ENCODE results near the gene AQP7. TPM values are rescaled to one million over a fixed set of nuclear protein-coding genes. Genes with fewer than 3 reads are reported as not detected.
"Not testable (repeated sequence)": the region's sequence is repeated elsewhere in the genome, so short reads cannot be mapped to it uniquely, and the experiment has no call there.

AQP7 gene
- total RNA-seq, 2 experiments from 2014 or later: 0.40 to 0.55 TPM

GRCh38 chr9:33375238-33375840 lies 27.0 kb downstream of the AQP7 start:
- CTCF ChIA-PET: interaction anchor here (0.6 to 7.0 kb wide), 33 partner anchors 10 to 388 kb away, joined by 3 to 91 read pairs (median 4); partner anchors contain the start of genes AQP3, NFX1 and NOL6

GRCh38 chr9:33374634-33375237 lies 27.6 kb downstream of the AQP7 start:
- Mint-ChIP-seq H3K4me1 (peaks cover 14% of the 10 kb centered on the region), H3K4me3 (no peak overlapping the region), H3K9me3 (no peaks in the 10 kb centered on the region), H3K27ac (peak overlapping the region; percentile 33), H3K36me3 (ENCODE audit: low read depth) (peaks cover 21% of the 10 kb centered on the region), H3K27me3 (no peaks in the 10 kb centered on the region)
- DNase-seq: peak; percentile 70
- ChIA-PET POLR2A (interaction anchor here (0.9 to 1.7 kb wide), 6 partner anchors 24 to 92 kb away, joined by 3 to 9 read pairs (median 4); partner anchors contain the start of genes AQP3 and NFX1), CTCF (interaction anchor here (0.6 to 7.0 kb wide), 37 partner anchors 9 to 389 kb away, joined by 3 to 91 read pairs (median 4); partner anchors contain the start of genes AQP3, NFX1 and NOL6)

More at GRCh38 chr9:33375238-33375840, 27.0 kb downstream of the AQP7 start:
- H3K27ac Mint-ChIP-seq: no peak overlapping the region
- H3K9me3 Mint-ChIP-seq: no peaks in the 10 kb centered on the region
- peaks cover 15% of the 10 kb centered on the region for H3K36me3 Mint-ChIP-seq (ENCODE audit: low read depth)
- no peak overlapping the region for H3K4me3 Mint-ChIP-seq
- no peak for DNase-seq
- no peaks in the 10 kb centered on the region for H3K27me3 Mint-ChIP-seq
- peaks cover 14% of the 10 kb centered on the region for H3K4me1 Mint-ChIP-seq
- POLR2A ChIA-PET: interaction anchor here (1.0 to 1.7 kb wide), 5 partner anchors 24 to 92 kb away, joined by 3 to 9 read pairs (median 5); partner anchors contain the start of genes AQP3 and NFX1

DNA sequence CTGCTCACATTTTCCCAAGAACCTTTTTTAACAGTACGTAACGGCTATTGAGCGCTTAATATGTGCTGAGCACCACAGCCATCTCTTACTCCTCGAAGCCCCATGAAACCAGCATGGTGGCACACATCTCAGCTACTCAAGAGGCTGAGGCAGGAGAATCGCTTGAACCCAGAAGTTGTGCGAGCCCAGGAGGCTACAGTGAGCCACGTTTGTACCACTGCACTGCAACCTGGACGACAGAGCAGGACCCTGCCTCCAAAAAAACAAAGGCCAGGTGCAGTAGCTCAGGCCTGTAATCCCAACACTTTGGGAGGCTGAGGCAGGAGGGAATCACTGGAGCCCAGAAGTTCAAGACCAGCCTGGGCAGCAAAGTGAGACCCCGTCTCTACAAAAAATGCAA lies 28.2 kb downstream of the AQP7 start:
- Mint-ChIP-seq H3K27ac (no peak overlapping the region), H3K36me3 (ENCODE audit: low read depth) (peaks cover 26% of the 10 kb centered on the region), H3K9me3 (no peaks in the 10 kb centered on the region), H3K4me3 (no peak overlapping the region), H3K4me1 (peaks cover 14% of the 10 kb centered on the region), H3K27me3 (no peaks in the 10 kb centered on the region)
- CTCF ChIA-PET: interaction anchor here (0.7 to 7.0 kb wide), 27 partner anchors 9 to 250 kb away, joined by 3 to 91 read pairs (median 5); partner anchors contain the start of genes ANKRD18B, AQP3 and NOL6
- POLR2A ChIA-PET: interaction anchor here (0.9 to 1.7 kb wide), 3 partner anchors 42 to 93 kb away, joined by 3 to 9 read pairs (median 8); partner anchors contain the start of gene AQP3
- no peak for DNase-seq

DNA sequence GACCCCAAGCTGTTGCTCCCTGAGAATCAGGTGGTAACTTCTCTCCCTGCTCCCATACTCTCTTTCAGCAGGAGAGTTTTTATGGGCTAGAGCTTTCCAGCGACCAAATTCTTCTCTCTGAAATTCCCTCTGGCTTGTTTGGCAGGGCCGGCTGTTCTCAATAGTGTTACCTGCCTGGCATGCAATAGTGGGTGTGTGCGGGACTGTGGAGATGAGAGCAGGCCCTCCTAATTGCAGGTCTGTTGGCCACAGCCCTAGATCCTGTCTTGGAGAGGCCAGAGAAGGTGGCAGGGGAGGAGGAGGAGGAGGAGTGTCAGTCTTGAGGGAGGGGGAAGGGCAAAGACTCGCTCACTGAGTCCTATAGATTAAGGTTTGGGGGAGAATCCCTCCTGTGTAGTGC lies 29.5 kb downstream of the AQP7 start:
- POLR2A ChIA-PET: no interaction called here
- peaks cover 14% of the 10 kb centered on the region for H3K4me1 Mint-ChIP-seq
- no peak for DNase-seq
- no peaks in the 10 kb centered on the region for H3K9me3 Mint-ChIP-seq
- CTCF ChIA-PET: interaction anchor here (1.3 to 7.0 kb wide), 4 partner anchors 43 to 348 kb away, joined by 3 to 91 read pairs (median 18); no protein-coding TSS in a partner anchor
- H3K36me3 Mint-ChIP-seq (ENCODE audit: low read depth): peaks cover 26% of the 10 kb centered on the region
- H3K27ac Mint-ChIP-seq: no peak overlapping the region
- H3K4me3 Mint-ChIP-seq: no peak overlapping the region
- H3K27me3 Mint-ChIP-seq: no peaks in the 10 kb centered on the region

DNA sequence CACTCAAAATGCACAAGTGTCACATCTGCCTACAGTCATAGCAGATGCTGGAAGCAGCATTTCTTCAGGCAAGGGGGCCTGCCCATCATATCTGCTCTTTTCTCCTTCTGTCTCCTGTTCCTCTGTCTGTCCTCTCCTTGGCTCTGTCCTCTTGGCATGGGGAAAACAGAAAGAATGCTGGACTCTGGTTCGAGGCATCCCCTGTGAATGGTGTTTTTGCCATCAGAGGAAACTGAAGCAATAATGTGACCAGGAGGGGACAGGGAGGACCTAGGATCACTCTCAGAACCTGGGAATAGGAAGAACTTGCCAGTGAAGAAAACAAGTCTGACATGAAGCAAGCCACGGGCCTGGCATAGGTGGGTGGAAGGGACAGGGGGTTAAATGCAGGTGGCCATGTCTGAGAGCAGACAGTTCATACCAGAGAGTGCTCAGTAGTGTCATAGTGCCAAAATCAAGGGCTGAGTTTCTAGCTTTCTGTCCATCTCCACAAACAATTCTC lies 35.3 kb downstream of the AQP7 start:
- H3K4me1 Mint-ChIP-seq: peaks cover 9% of the 10 kb centered on the region
- POLR2A ChIA-PET: no interaction called here
- H3K9me3 Mint-ChIP-seq: no peaks in the 10 kb centered on the region
- no peak overlapping the region for H3K27ac Mint-ChIP-seq
- H3K4me3 Mint-ChIP-seq: no peak overlapping the region
- DNase-seq: no peak
- CTCF ChIA-PET: interaction anchor here (1.5 kb wide), 1 partner anchor 99 kb away, joined by 3 read pairs; no protein-coding TSS in a partner anchor
- peaks cover 45% of the 10 kb centered on the region for H3K36me3 Mint-ChIP-seq (ENCODE audit: low read depth)
- H3K27me3 Mint-ChIP-seq: no peaks in the 10 kb centered on the region

DNA sequence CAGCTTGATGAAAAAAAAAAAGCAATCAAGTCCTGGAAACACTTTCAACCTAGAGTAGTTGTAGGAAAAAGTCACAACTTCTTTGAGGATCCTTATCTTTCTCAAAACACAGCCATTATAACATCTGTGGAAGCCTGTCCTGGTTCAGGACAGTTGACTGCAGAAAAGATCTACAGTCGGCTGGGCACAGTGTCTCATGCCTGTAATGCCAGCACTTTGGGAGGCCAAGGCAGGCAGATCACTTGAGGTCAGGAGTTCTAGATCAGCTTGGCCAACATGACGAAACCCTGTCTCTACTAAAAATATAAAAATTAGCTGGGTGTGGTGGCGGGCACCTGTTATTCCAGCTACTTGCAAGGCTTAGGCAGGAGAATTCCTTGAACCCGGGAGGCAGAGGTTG lies 37.6 kb downstream of the AQP7 start:
- not testable (repeated sequence) for H3K27ac Mint-ChIP-seq, DNase-seq, H3K4me3 Mint-ChIP-seq, H3K27me3 Mint-ChIP-seq, H3K9me3 Mint-ChIP-seq, H3K4me1 Mint-ChIP-seq
- ChIA-PET CTCF (interaction anchor here (0.7 to 1.7 kb wide), 2 partner anchors 10 to 85 kb away, joined by 3 to 7 read pairs; no protein-coding TSS in a partner anchor), POLR2A (interaction anchor here (1.4 kb wide), 1 partner anchor 109 kb away, joined by 3 read pairs; the partner anchor contains the start of gene NOL6)
- peaks cover 35% of the 10 kb centered on the region for H3K36me3 Mint-ChIP-seq (ENCODE audit: low read depth)

- Mint-ChIP-seq H3K36me3 (ENCODE audit: low read depth) (peaks cover 29% of the 10 kb centered on the region), H3K4me3 (no peak overlapping the region), H3K27ac (no peak overlapping the region), H3K4me1 (no peaks in the 10 kb centered on the region), H3K9me3 (no peaks in the 10 kb centered on the region), H3K27me3 (no peaks in the 10 kb centered on the region)
- ChIA-PET POLR2A (interaction anchor here (1.4 kb wide), 1 partner anchor 110 kb away, joined by 3 read pairs; the partner anchor contains the start of gene NOL6), CTCF (interaction anchor here (0.8 kb wide), 1 partner anchor 11 kb away, joined by 4 read pairs; no protein-coding TSS in a partner anchor)
- DNase-seq: no peak
These were observed 38.2 kb downstream of the AQP7 start for GRCh38 chr9:33364127-33364526.

DNA sequence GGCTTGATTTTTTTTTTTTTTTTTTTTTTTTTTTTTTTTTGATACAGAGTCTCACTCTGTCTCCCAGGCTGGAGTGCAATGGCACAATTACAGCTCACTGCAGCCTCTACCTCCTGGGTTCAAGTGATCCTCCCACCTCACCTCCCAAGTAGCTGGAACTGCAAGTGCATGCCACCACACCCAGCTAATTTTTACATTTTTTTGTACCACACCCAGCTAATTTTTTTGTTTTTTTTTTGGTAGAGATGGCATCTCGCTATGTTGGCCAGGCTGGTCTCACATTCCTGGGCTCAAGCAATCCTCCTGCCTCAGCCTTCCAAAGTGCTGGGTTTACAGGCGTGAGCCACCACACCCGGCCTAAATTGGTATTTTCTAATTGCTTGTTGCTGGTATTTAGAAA lies 43.7 kb downstream of the AQP7 start:
- CTCF ChIA-PET: interaction anchor here (0.6 kb wide), 1 partner anchor 64 kb away, joined by 3 read pairs; no protein-coding TSS in a partner anchor
- DNase-seq, H3K9me3 Mint-ChIP-seq, POLR2A ChIA-PET, H3K4me3 Mint-ChIP-seq, H3K27me3 Mint-ChIP-seq, H3K27ac Mint-ChIP-seq: not testable (repeated sequence)
- Mint-ChIP-seq H3K4me1 (peaks cover 11% of the 10 kb centered on the region), H3K36me3 (ENCODE audit: low read depth) (peaks cover 36% of the 10 kb centered on the region)

DNA sequence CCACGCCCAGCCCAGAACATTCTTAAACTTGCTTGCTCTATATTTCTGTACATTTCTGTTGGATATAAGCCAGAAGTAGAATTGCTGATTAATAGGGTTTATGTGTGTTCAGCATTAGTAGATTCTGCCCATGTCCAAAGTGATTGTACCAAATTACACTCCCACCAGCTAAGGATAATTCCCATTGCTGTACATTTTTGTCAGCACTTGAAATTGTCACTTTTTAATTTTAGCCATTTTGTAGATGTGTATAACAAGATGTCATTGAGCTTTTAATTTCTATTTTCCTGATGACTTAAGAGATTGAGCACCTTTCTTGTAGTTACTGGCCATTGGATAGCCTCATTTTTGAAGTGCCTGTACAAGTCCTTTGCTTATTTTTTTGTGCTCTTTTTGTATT lies 46.4 kb downstream of the AQP7 start:
- Mint-ChIP-seq H3K36me3 (ENCODE audit: low read depth) (peaks cover 30% of the 10 kb centered on the region), H3K4me3 (no peak overlapping the region), H3K4me1 (peaks cover 11% of the 10 kb centered on the region), H3K27me3 (no peaks in the 10 kb centered on the region), H3K9me3 (no peaks in the 10 kb centered on the region), H3K27ac (no peak overlapping the region)
- ChIA-PET CTCF (interaction anchor here (1.2 kb wide), 1 partner anchor 19 kb away, joined by 4 read pairs; no protein-coding TSS in a partner anchor), POLR2A (no interaction called here)
- no peak for DNase-seq

DNA sequence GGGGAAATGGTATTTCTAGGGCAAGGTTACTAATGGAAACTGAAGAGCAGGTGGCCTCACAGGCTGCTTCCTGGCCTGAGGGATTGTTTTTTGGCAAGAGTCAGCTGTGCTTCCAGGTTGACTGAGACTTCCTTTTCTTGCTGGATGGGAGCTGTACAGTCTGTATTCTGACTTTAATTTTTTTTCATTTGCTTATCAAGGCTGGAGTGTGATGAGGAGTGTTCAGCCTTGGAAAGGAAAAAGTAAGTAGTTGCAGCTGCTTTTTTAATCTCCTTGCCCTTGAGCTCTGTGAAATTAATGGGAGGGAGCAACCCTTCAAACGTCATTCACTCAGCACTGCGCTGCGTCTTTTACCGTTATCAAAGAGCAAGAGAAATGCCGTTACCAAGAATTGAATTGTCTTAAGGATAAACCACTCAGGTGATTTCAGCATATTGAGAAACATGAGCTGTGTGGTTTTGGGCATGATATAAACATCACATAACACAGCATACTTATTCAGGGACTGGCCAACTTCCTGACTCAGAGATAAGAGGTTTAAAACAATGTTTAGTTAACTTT lies 47.6 kb downstream of the AQP7 start:
- no peak for DNase-seq
- H3K27me3 Mint-ChIP-seq: no peaks in the 10 kb centered on the region
- peaks cover 11% of the 10 kb centered on the region for H3K4me1 Mint-ChIP-seq
- peaks cover 26% of the 10 kb centered on the region for H3K36me3 Mint-ChIP-seq (ENCODE audit: low read depth)
- H3K27ac Mint-ChIP-seq: no peak overlapping the region
- H3K4me3 Mint-ChIP-seq: no peak overlapping the region
- no peaks in the 10 kb centered on the region for H3K9me3 Mint-ChIP-seq
- POLR2A ChIA-PET: no interaction called here
- CTCF ChIA-PET: interaction anchor here (1.3 to 1.9 kb wide), 2 partner anchors 19 to 21 kb away, joined by 3 to 4 read pairs; no protein-coding TSS in a partner anchor

GRCh38 chr9:33351547-33351946 lies 50.8 kb downstream of the AQP7 start:
- Mint-ChIP-seq H3K27me3 (no peaks in the 10 kb centered on the region), H3K4me1 (peaks cover 11% of the 10 kb centered on the region), H3K27ac (no peak overlapping the region), H3K4me3 (no peak overlapping the region), H3K36me3 (ENCODE audit: low read depth) (peaks cover 53% of the 10 kb centered on the region), H3K9me3 (no peaks in the 10 kb centered on the region)
- DNase-seq: no peak
- CTCF ChIA-PET: no interaction called here
- POLR2A ChIA-PET: no interaction called here

GRCh38 chr9:33350310-33350709 lies 52.1 kb downstream of the AQP7 start:
- Mint-ChIP-seq H3K27me3 (no peaks in the 10 kb centered on the region), H3K4me3 (no peak overlapping the region), H3K27ac (no peak overlapping the region), H3K4me1 (peaks cover 11% of the 10 kb centered on the region), H3K9me3 (no peaks in the 10 kb centered on the region), H3K36me3 (ENCODE audit: low read depth) (peaks cover 54% of the 10 kb centered on the region)
- ChIA-PET POLR2A (interaction anchor here (0.9 kb wide), 1 partner anchor 135 kb away, joined by 3 read pairs; no protein-coding TSS in a partner anchor), CTCF (no interaction called here)
- DNase-seq: no peak

DNA sequence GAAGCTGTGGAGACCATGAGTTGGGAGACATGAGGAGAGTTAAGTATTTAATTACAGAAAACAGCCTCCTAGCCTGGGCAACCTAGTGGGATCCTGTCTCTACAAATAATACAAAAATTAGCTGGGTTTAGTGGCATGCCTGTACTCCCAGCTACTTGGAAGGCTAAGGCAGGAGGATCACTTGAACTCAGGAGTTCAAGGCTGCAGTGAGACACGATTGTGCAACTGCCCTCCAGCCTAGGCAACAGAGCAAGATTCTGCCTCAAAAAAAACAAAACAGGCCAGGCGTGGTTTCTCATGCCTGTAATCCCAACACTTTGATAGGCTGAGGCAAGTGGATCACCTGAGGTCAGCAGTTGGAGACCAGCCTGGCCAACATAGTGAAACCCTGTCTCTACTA lies 52.6 kb downstream of the AQP7 start:
- H3K27me3 Mint-ChIP-seq: no peaks in the 10 kb centered on the region
- CTCF ChIA-PET: no interaction called here
- H3K36me3 Mint-ChIP-seq (ENCODE audit: low read depth): peaks cover 51% of the 10 kb centered on the region
- H3K27ac Mint-ChIP-seq: no peak overlapping the region
- H3K4me1 Mint-ChIP-seq: peaks cover 7% of the 10 kb centered on the region
- no peak overlapping the region for H3K4me3 Mint-ChIP-seq
- H3K9me3 Mint-ChIP-seq: no peaks in the 10 kb centered on the region
- POLR2A ChIA-PET: no interaction called here
- no peak for DNase-seq
